Transverse colon (tissue), 4 donors: Measurements from ENCODE around the gene LDHAL6A. TPM values are rescaled to one million over a fixed set of nuclear protein-coding genes. Genes with fewer than 3 reads are reported as not detected.
"Not testable (repeated sequence)": the region's sequence is repeated elsewhere in the genome, so short reads cannot be mapped to it uniquely, and the experiment has no call there.

Experiments
- DNase-seq: peaks from one replicate; pipeline ENCODE4 v3.0.0-alpha.2; 2019
- H3K27ac ChIP-seq, 4 donors: fragments of 200-600 bp; sonication (generic); 2 replicates each; pipeline ENCODE4 v1.5.1; 2016 to 2018; ENCODE audit warnings: inconsistent platforms in 4 of 4
- H3K27me3 ChIP-seq: fragments of 200-600 bp; sonication (generic); 2 replicates; pipeline ENCODE4 v1.5.1; 2017; ENCODE audit warnings: inconsistent platforms
- H3K36me3 ChIP-seq, 4 donors: fragments of 200-600 bp; sonication (generic); 2 replicates each; pipeline ENCODE4 v1.5.1; 2017 to 2019; ENCODE audit warnings: inconsistent platforms in 4 of 4
- H3K4me1 ChIP-seq, 4 donors: fragments of 200-600 bp; sonication (generic); 2 replicates each; pipeline ENCODE4 v1.5.1; 2017 to 2020; ENCODE audit warnings: inconsistent platforms in 4 of 4
- H3K4me3 ChIP-seq, 4 donors: fragments of 200-600 bp; sonication (generic); 1 replicate in 1 of 4; 2 replicates in 3 of 4; pipeline versions ENCODE4 v1.5.1 to v1.6.1; 2017 to 2019; ENCODE audit warnings: inconsistent platforms in 4 of 4
- H3K9me3 ChIP-seq, 2 donors: fragments of 200-600 bp; sonication (generic); 2 replicates each; pipeline ENCODE4 v1.5.1; 2017 to 2019; ENCODE audit warnings: inconsistent platforms in 2 of 2
- CTCF ChIP-seq, 5 experiments: fragments of 200-600 bp in 3 of 5; fragments of 450-650 bp in 2 of 5; sonication (generic) in 3 of 5; IDR thresholded peaks; 1 replicate in 2 of 5; 2 replicates in 3 of 5; pipeline ENCODE4 v1.5.1; 2016 to 2017; ENCODE audit warnings: antibody characterized with exemption in 5 of 5, inconsistent platforms in 3 of 5, mild to moderate bottlenecking in 2 of 5, moderate library complexity in 1 of 5
- EP300 ChIP-seq: sonication (generic); formaldehyde crosslinking; IDR thresholded peaks from one replicate; pipeline ENCODE4 v1.6.1; 2017; ENCODE audit warnings: antibody characterized with exemption, low read depth
- POLR2A ChIP-seq: fragments of 450-650 bp; IDR thresholded peaks from one replicate; pipeline ENCODE4 v1.6.1; 2016; ENCODE audit warnings: antibody characterized with exemption, mild to moderate bottlenecking, moderate library complexity
- POLR2AphosphoS5 ChIP-seq, 3 donors: sonication (generic); formaldehyde crosslinking; IDR thresholded peaks; one replicate each; pipeline ENCODE4 v1.6.1; 2016; ENCODE audit warnings: antibody characterized with exemption in 3 of 3
- WGBS, 2 donors: methylation state at CpG; one replicate each; pipeline ENCODE4 v1.1.5; 2018; ENCODE audit warnings: low coverage in 1 of 2; 5-methylcytosine and 5-hydroxymethylcytosine counted together
- in situ Hi-C, 4 donors: fragments of 200-750 bp; cut with MboI; loops; one replicate each; pipeline versions ENCODE4 v1.15.0 to v1.15.1; 2017; ENCODE audit warnings: low sequenced_read_pairs in 3 of 4, low pct_ligation_motif_present in 1 of 4, low pct_unique_long_range_greater_than_20kb in 1 of 4
- intact Hi-C: fragments of 100-400 bp; cut with DNase I; formaldehyde crosslinking; loops from one replicate; pipeline ENCODE4 v1.15.1; 2023; ENCODE audit warnings: low total_unique reads
- total RNA-seq, 4 donors: library from RNA; depleted of rRNA; stranded (reverse); fragments of >200 nt; gene quantifications; one replicate each; pipeline ENCODE4 v1.1.0, GENCODE V29; 2016

LDHAL6A gene
- total RNA-seq, result not detected

GRCh38 chr11:18455686-18456372 lies at the start of gene LDHAL6A:
TSS of gene LDHAL6A (plus strand) at chr11:18455856. CDS start at chr11:18456681, 825 bp downstream.
- Histone ChIP-seq H3K9me3 (no peaks in the 10 kb centered on the region), H3K4me3 (no peak within 1 kb of the TSS), H3K27me3 (no peaks in the 10 kb centered on the region), H3K4me1 (no peaks in the 10 kb centered on the region), H3K27ac (no peak within 1 kb of the TSS), H3K36me3 (no peaks in the 10 kb centered on the region)
- DNase-seq, result no peak
- intact Hi-C loops (no loop called here), in situ Hi-C loops (no loop called here)
- TF ChIP-seq POLR2A, result no peak
- no peak for TF ChIP-seq CTCF (IDR thresholded peaks at IDR 0.05)
- no peak for TF ChIP-seq EP300
- no peak for TF ChIP-seq POLR2AphosphoS5 (IDR thresholded peaks at IDR 0.05)
- WGBS, 2 donors, result 77 to 82% methylated on average over 11 to 47 of the region's 47 CpGs

DNA sequence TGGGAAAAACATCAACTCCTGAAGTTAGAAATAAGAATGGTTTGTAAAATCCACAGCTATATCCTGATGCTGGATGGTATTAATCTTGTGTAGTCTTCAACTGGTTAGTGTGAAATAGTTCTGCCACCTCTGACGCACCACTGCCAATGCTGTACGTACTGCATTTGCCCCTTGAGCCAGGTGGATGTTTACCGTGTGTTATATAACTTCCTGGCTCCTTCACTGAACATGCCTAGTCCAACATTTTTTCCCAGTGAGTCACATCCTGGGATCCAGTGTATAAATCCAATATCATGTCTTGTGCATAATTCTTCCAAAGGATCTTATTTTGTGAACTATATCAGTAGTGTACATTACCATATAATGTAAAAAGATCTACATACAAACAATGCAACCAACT lies 48.3 kb upstream of the LDHAL6A start:
- DNase-seq, result peak; percentile 39
- intact Hi-C loops, H3K9me3 ChIP-seq, in situ Hi-C loops, H3K4me3 ChIP-seq, H3K27me3 ChIP-seq, H3K4me1 ChIP-seq: not testable (repeated sequence)
- peak in 1 of 3 donors; percentile 53 for TF ChIP-seq POLR2AphosphoS5 (IDR thresholded peaks at IDR 0.05)
- WGBS, 2 donors, result 33 to 58% methylated on average over 3 of the region's 3 CpGs
- Histone ChIP-seq H3K27ac (peak overlapping the region in 2 of 4 donors; percentile 17 to 37), H3K36me3 (peaks cover 0 to 58% (median 28%) of the 10 kb centered on the region in 4 donors)

- in situ Hi-C loops (no loop called here), intact Hi-C loops (no loop called here)
- no peak for DNase-seq
- Histone ChIP-seq H3K27me3 (no peaks in the 10 kb centered on the region), H3K9me3 (no peaks in the 10 kb centered on the region), H3K4me3 (no peak overlapping the region), H3K27ac (peak overlapping the region in 1 of 4 donors; percentile 4), H3K4me1 (no peaks in the 10 kb centered on the region), H3K36me3 (peaks cover 0 to 44% (median 22%) of the 10 kb centered on the region in 4 donors)
- no peak for TF ChIP-seq CTCF (IDR thresholded peaks at IDR 0.05)
- WGBS, 2 donors, result 90 to 100% methylated on average over 5 to 9 of the region's 9 CpGs
Measured at GRCh38 chr11:18408558-18409291, 46.9 kb upstream of the LDHAL6A start.

DNA sequence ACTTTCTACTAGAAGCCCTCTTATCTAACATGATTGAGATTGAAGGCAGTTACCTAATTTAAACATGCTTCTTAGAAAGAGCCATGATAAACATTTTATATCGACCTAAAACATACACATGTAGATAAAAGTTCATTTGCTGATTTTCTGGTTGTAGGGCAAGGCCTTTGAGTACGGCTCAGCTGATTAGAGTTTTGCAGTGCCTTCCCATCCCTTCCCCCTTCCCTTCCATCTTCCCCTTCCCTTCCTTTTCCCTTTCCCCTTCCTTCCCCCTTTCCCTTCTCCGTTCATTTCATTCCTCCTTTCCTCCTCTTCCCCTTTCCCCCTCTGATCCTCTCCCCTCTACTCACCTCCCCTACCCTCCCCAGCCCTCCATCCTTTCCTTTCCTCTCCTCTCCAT lies 39.2 kb upstream of the LDHAL6A start:
- no peak for DNase-seq
- intact Hi-C loops (no loop called here), in situ Hi-C loops (no loop called here)
- 80 to 90% methylated on average over 3 of the region's 3 CpGs for WGBS, 2 donors
- Histone ChIP-seq H3K36me3 (no peaks in the 10 kb centered on the region), H3K4me3 (no peak overlapping the region), H3K27ac (no peak overlapping the region), H3K9me3 (no peaks in the 10 kb centered on the region), H3K4me1 (no peaks in the 10 kb centered on the region), H3K27me3 (no peaks in the 10 kb centered on the region)
- TF ChIP-seq POLR2A (no peak), CTCF (IDR thresholded peaks at IDR 0.05) (no peak), EP300 (no peak), POLR2AphosphoS5 (IDR thresholded peaks at IDR 0.05) (no peak)
